Hepatocyte (in vitro differentiated cells): ENCODE results near the gene CSNK1A1L. TPM values are rescaled to one million over a fixed set of nuclear protein-coding genes. Genes with fewer than 3 reads are reported as not detected.

Experiments used
- DNase-seq: peaks from one replicate; pipeline ENCODE4 v3.0.0-alpha.2; 2016; ENCODE audit warnings: low spot score
- H2AFZ ChIP-seq: fragments of 200-600 bp; sonication (generic); 2 replicates; pipeline ENCODE4 v1.6.0; 2016; ENCODE audit warnings: antibody characterized with exemption, mild to moderate bottlenecking
- H3K27ac ChIP-seq: fragments of 200-600 bp; sonication (generic); 2 replicates; pipeline ENCODE4 v1.5.1; 2016; ENCODE audit warnings: mild to moderate bottlenecking
- H3K27me3 ChIP-seq: fragments of 200-600 bp; sonication (generic); 2 replicates; pipeline ENCODE4 v1.6.1; 2016
- H3K36me3 ChIP-seq: fragments of 200-600 bp; sonication (generic); replicated peaks from 2 replicates; pipeline ENCODE4 v1.5.1; 2016; ENCODE audit warnings: low read depth; ENCODE audit not compliant: insufficient read depth
- H3K4me1 ChIP-seq: fragments of 200-600 bp; sonication (generic); 2 replicates; pipeline ENCODE4 v1.5.1; 2016; ENCODE audit warnings: mild to moderate bottlenecking, moderate library complexity; ENCODE audit not compliant: insufficient read depth
- H3K4me2 ChIP-seq: fragments of 200-600 bp; sonication (generic); 2 replicates; pipeline ENCODE4 v1.6.0; 2016
- H3K4me3 ChIP-seq: fragments of 200-600 bp; sonication (generic); 2 replicates; pipeline ENCODE4 v1.5.1; 2016; ENCODE audit warnings: mild to moderate bottlenecking
- H3K79me2 ChIP-seq: fragments of 200-600 bp; sonication (generic); 2 replicates; pipeline ENCODE4 v1.6.0; 2017; ENCODE audit warnings: mild to moderate bottlenecking
- H3K9me2 ChIP-seq: fragments of 200-600 bp; sonication (generic); replicated peaks from 2 replicates; pipeline ENCODE4 v1.6.0; 2017; ENCODE audit warnings: mild to moderate bottlenecking; ENCODE audit not compliant: insufficient read depth
- H3K9me3 ChIP-seq: fragments of 200-600 bp; sonication (generic); 2 replicates; pipeline ENCODE4 v1.5.1; 2016; ENCODE audit warnings: low read depth, mild to moderate bottlenecking
- H4K20me1 ChIP-seq: fragments of 200-600 bp; sonication (generic); 2 replicates; pipeline ENCODE4 v1.6.0; 2016; ENCODE audit warnings: mild to moderate bottlenecking; ENCODE audit not compliant: insufficient read depth, poor library complexity, severe bottlenecking
- EZH2 ChIP-seq: fragments of 200-600 bp; sonication (generic); IDR thresholded peaks from 2 replicates; pipeline ENCODE4 v1.6.1; 2016; ENCODE audit warnings: antibody characterized with exemption, mild to moderate bottlenecking, borderline replicate concordance
- EZH2phosphoT487 ChIP-seq: fragments of 200-600 bp; sonication (generic); IDR thresholded peaks from one replicate; pipeline ENCODE4 v1.6.1; 2018; ENCODE audit warnings: antibody characterized with exemption, mild to moderate bottlenecking, low read depth, moderate library complexity; ENCODE audit not compliant: unreplicated experiment, severe bottlenecking
- WGBS: methylation state at CpG from one replicate; pipeline ENCODE4 v1.1.6; 2016; ENCODE audit warnings: low lambda C conversion rate; ENCODE audit errors: missing lambda C conversion rate; 5-methylcytosine and 5-hydroxymethylcytosine counted together
- polyA plus RNA-seq: library from polyadenylated mRNA; unstranded; fragments of >200 nt; fragmentation: Nextera tagmentation; extraction: Ambion mirVana; gene quantifications from 2 replicates; pipeline ENCODE4 v1.2.1, GENCODE V29; 2016
- total RNA-seq: library from RNA; depleted of rRNA; stranded (reverse); fragments of >200 nt; gene quantifications from 2 replicates; pipeline ENCODE4 v1.2.3, GENCODE V29; 2014
- TF ChIP-seq, protein P1 (sequence below): fragments of 200-600 bp; sonication (generic); IDR thresholded peaks from 2 replicates; pipeline ENCODE4 v1.5.1; 2016; ENCODE audit warnings: antibody characterized with exemption, mild to moderate bottlenecking; ENCODE audit not compliant: poor library complexity

CSNK1A1L gene
- total and polyA plus RNA-seq, 2 experiments from 2014 or later = not detected

DNA sequence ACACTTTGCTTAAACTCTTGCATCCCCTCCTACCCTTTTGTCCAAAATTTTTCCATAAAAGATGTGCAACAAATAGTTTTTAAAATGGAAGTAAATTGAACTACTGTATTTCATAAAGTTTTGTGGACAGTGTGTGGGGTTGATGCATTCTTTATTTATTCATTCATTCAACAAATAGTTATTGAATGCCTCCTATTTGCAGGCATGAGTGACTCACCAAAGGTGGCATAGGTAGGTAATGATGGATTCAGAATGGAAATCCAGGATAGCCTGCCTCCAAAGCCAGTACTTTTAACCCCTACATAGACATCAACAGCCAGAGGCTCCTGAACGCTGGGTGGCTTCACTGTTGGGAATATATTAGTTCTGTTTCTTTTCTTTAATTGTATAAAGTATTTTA, 2.4 kb upstream of the CSNK1A1L start:
- H3K79me2 ChIP-seq = no peaks in the 10 kb centered on the region
- no peaks in the 10 kb centered on the region for H3K9me3 ChIP-seq
- no peak overlapping the region for H3K4me2 ChIP-seq
- H2AFZ ChIP-seq = no peak overlapping the region
- H3K9me2 ChIP-seq = no peaks in the 10 kb centered on the region
- H3K27me3 ChIP-seq = no peaks in the 10 kb centered on the region
- WGBS = 83% methylated on average over 1 of the region's 1 CpG
- no peaks in the 10 kb centered on the region for H4K20me1 ChIP-seq
- no peak overlapping the region for H3K27ac ChIP-seq
- TF ChIP-seq EZH2phosphoT487 (no peak), EZH2 (no peak)
- TF ChIP-seq, protein P1, sequence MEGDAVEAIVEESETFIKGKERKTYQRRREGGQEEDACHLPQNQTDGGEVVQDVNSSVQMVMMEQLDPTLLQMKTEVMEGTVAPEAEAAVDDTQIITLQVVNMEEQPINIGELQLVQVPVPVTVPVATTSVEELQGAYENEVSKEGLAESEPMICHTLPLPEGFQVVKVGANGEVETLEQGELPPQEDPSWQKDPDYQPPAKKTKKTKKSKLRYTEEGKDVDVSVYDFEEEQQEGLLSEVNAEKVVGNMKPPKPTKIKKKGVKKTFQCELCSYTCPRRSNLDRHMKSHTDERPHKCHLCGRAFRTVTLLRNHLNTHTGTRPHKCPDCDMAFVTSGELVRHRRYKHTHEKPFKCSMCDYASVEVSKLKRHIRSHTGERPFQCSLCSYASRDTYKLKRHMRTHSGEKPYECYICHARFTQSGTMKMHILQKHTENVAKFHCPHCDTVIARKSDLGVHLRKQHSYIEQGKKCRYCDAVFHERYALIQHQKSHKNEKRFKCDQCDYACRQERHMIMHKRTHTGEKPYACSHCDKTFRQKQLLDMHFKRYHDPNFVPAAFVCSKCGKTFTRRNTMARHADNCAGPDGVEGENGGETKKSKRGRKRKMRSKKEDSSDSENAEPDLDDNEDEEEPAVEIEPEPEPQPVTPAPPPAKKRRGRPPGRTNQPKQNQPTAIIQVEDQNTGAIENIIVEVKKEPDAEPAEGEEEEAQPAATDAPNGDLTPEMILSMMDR = no peak
- H3K4me1 ChIP-seq = peaks cover 4% of the 10 kb centered on the region
- no peak overlapping the region for H3K4me3 ChIP-seq
- H3K36me3 ChIP-seq = no peaks in the 10 kb centered on the region
- no peak for DNase-seq

GRCh38 chr13:37107456-37107855, 2.0 kb upstream of the CSNK1A1L start:
- no peak overlapping the region for H3K4me2 ChIP-seq
- H3K9me3 ChIP-seq = no peaks in the 10 kb centered on the region
- no peaks in the 10 kb centered on the region for H3K9me2 ChIP-seq
- no peaks in the 10 kb centered on the region for H4K20me1 ChIP-seq
- no peaks in the 10 kb centered on the region for H3K36me3 ChIP-seq
- WGBS = 39% methylated on average over 4 of the region's 4 CpGs
- H2AFZ ChIP-seq = no peak overlapping the region
- no peaks in the 10 kb centered on the region for H3K79me2 ChIP-seq
- H3K4me1 ChIP-seq = peaks cover 4% of the 10 kb centered on the region
- H3K27ac ChIP-seq = no peak overlapping the region
- no peak overlapping the region for H3K4me3 ChIP-seq
- TF ChIP-seq EZH2 = no peak
- TF ChIP-seq, protein P1 = no peak
- no peak for TF ChIP-seq EZH2phosphoT487
- H3K27me3 ChIP-seq = no peaks in the 10 kb centered on the region
- DNase-seq = no peak

GRCh38 chr13:37106642-37107041, 1.2 kb upstream of the CSNK1A1L start:
- Histone ChIP-seq H2AFZ (no peak overlapping the region), H3K4me1 (peaks cover 4% of the 10 kb centered on the region), H3K27ac (no peak overlapping the region), H3K4me2 (no peak overlapping the region), H4K20me1 (no peaks in the 10 kb centered on the region), H3K9me3 (no peaks in the 10 kb centered on the region), H3K4me3 (no peak overlapping the region), H3K9me2 (no peaks in the 10 kb centered on the region), H3K27me3 (no peaks in the 10 kb centered on the region), H3K36me3 (no peaks in the 10 kb centered on the region), H3K79me2 (no peaks in the 10 kb centered on the region)
- no peak for DNase-seq
- TF ChIP-seq EZH2phosphoT487 = no peak
- TF ChIP-seq, protein P1 = no peak
- TF ChIP-seq EZH2 = no peak
- WGBS = 62% methylated on average over 2 of the region's 2 CpGs

- Histone ChIP-seq H3K4me3 (no peak overlapping the region), H2AFZ (no peak overlapping the region), H3K9me2 (no peaks in the 10 kb centered on the region), H3K36me3 (no peaks in the 10 kb centered on the region), H3K27me3 (no peaks in the 10 kb centered on the region), H3K79me2 (no peaks in the 10 kb centered on the region), H3K4me2 (no peak overlapping the region), H3K9me3 (no peaks in the 10 kb centered on the region), H3K27ac (no peak overlapping the region), H3K4me1 (no peaks in the 10 kb centered on the region), H4K20me1 (no peaks in the 10 kb centered on the region)
- DNase-seq = no peak
- no peak for TF ChIP-seq EZH2
- TF ChIP-seq, protein P1 = no peak
- no peak for TF ChIP-seq EZH2phosphoT487
- WGBS = 81% methylated on average over 4 of the region's 4 CpGs
These were observed 2.6 kb downstream of the CSNK1A1L start for GRCh38 chr13:37102896-37103295.
